ENCODE results near the gene IQGAP2.
"Not testable (repeated sequence)": the region's sequence is repeated elsewhere in the genome, so short reads cannot be mapped to it uniquely, and the experiment has no call there.

IQGAP2 gene, protein sequence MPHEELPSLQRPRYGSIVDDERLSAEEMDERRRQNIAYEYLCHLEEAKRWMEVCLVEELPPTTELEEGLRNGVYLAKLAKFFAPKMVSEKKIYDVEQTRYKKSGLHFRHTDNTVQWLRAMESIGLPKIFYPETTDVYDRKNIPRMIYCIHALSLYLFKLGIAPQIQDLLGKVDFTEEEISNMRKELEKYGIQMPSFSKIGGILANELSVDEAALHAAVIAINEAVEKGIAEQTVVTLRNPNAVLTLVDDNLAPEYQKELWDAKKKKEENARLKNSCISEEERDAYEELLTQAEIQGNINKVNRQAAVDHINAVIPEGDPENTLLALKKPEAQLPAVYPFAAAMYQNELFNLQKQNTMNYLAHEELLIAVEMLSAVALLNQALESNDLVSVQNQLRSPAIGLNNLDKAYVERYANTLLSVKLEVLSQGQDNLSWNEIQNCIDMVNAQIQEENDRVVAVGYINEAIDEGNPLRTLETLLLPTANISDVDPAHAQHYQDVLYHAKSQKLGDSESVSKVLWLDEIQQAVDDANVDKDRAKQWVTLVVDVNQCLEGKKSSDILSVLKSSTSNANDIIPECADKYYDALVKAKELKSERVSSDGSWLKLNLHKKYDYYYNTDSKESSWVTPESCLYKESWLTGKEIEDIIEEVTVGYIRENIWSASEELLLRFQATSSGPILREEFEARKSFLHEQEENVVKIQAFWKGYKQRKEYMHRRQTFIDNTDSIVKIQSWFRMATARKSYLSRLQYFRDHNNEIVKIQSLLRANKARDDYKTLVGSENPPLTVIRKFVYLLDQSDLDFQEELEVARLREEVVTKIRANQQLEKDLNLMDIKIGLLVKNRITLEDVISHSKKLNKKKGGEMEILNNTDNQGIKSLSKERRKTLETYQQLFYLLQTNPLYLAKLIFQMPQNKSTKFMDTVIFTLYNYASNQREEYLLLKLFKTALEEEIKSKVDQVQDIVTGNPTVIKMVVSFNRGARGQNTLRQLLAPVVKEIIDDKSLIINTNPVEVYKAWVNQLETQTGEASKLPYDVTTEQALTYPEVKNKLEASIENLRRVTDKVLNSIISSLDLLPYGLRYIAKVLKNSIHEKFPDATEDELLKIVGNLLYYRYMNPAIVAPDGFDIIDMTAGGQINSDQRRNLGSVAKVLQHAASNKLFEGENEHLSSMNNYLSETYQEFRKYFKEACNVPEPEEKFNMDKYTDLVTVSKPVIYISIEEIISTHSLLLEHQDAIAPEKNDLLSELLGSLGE (N-terminal part only)

DNA sequence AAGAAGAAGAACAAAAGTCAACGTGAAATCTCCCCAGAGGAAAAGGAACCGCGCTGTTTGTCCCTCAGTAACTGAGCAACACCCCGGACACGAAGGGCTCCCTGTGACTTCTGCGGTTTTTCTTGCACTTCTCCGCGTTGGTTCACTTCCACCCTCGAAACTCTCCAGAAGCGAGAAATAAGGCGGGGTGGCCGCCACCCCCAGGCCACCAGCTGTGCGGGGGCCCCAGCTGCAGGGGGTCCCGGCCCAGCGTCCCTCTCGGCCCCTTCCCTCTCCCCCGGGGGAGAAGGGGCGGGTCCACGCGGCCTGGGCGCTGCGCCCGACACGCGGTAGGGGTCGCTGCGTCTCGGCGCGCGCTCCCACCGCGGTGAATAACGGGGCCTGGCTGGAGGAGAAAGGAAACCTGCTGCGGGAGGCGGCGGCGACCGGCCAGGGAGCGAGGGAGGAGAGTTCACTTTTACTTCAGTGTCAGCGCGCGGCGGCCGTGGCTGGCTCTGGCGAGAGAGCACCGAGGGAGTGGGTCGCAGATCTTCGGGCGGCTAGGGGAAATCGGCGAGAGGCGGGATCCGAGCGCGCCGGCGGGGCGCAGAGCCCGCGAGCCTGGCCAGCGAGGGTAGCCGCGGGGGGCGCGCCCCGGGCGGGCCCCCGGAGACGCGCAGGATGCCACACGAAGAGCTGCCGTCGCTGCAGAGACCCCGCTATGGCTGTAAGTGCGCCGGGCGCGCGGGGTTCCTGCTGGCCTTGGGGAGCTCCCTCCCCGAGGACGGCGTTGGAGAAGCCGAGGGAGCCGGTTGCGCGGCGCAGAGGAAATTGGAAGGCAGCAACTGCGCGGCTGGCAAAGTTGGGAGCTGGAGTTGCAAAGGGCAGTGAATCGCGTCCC, at the start of gene IQGAP2:
TSS of gene IQGAP2 (plus strand) at position 400 of the 880 bp plus-strand sequence. CDS start at position 661, 261 bp downstream.
- DNase-seq (ENCODE audit: low read depth in 2 of 2): peak; percentile 49 to 64

DNA sequence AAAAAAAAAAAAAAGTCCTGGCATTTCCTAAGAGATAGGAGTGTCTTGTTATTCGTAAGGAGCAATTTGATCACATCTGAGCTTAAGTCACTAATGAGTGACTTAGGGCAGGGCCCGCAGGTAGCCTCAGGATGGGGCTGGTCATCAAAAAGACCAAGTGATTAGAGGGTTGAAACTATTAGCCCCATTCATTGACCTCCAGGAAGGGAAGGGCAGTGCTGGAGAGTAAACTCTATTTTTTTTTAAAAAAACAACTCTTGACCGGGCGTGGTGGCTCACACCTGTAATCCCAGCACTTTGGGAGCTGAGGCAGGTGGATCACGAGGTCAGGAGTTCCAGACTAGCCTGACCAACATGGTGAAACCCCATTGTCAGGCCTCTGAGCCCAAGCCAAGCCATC, 46.2 kb upstream of the IQGAP2 start:
- DNase-seq (ENCODE audit: low read depth in 2 of 2): no peak

DNA sequence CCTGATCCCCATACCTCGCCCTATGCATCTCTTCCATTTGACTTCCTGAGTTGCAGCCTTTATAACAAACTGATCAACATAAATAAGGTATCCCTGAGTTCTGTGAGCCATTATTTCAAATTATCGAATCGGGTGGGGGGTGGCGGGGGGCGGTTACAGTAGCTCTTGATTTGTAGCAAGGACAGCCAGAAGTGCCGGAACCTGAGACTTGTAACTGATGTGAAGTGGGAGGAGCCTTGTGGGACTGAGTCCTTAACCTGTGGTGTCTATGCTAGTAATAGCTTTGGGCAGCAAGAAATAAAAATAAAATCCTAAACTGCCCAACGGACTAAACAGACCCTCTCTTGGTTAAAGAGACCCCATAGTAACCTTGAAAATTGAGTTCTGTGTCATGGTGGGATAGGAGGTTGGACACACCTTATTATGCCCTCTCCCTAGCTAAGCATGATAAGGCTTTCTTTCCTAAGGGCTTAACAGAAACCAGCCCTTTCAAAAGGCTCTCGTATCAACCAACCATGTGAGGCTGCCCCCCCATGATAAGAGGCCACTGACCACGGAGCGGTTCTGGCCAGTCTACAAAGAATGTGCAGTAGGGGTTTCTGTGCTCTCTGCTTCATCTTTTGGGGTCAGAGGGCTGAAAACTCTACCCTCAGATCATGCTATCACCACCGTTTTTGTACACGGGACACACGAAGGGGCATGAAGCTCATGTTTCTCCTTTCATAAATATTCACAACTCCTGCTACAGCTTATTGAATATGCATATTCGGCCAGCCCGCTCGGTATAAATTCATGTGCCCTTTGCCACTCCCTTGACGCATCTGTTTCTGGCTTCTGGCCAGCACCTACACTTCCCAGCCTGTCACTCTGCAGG, 39.5 kb upstream of the IQGAP2 start:
- no peak for DNase-seq (ENCODE audit: low read depth in 2 of 2)

DNA sequence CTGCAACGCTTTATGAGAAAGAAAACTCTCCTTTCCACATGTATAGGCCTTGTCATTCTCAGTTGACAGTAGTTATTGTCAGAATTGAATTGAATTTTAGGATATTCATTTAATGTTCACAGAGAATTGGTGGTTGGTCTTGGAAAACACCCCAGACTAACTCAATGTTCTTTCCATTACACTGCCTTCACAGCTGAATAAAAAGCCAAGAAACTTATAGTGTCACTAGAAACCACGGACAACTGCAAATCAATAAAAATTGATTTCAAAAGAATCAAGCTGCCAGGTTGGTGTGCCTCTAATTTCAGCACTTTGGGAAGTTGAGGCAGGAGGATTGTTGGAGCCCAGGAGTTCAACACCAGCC, 38.9 kb upstream of the IQGAP2 start:
- DNase-seq (ENCODE audit: low read depth in 2 of 2): no peak

DNA sequence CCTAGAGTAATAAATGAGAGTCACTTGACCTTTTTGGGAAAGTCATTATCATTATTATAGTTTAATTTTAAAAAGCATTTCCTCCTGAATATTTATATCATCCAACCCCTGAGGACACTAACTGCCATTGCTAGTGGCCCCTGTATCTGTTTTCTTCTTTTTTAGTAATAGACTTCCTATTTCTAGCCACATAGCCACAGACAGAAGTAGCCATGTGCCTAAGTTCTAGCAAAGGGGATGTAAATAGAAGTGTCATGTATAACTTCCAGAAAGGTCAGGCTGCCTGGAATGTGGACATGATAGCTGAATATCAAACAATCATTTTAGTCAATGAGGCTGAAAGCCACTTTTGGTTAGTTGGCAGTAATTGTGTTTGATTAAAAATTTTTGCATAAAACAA, 37.5 kb upstream of the IQGAP2 start:
- DNase-seq (ENCODE audit: low read depth in 2 of 2): no peak

DNA sequence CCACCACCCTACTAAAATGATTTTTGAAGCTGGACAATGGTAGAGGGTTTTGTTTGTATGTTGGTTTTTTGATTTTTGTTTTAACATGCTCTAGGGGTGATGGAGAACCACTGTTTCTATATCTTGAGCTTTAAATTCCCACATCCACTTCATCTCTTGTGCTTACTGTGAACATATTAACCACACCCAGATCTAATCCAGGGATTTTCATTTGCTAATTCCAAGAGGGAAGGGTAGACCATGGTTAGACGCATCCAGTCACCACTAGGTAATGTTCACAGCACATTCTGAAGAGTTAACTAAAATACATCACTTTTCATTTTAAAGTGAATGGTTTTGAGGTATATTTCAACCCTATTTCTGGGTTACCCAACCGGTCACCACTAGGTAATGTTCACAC, 36.5 kb upstream of the IQGAP2 start:
- no peak for DNase-seq (ENCODE audit: low read depth in 2 of 2)

DNA sequence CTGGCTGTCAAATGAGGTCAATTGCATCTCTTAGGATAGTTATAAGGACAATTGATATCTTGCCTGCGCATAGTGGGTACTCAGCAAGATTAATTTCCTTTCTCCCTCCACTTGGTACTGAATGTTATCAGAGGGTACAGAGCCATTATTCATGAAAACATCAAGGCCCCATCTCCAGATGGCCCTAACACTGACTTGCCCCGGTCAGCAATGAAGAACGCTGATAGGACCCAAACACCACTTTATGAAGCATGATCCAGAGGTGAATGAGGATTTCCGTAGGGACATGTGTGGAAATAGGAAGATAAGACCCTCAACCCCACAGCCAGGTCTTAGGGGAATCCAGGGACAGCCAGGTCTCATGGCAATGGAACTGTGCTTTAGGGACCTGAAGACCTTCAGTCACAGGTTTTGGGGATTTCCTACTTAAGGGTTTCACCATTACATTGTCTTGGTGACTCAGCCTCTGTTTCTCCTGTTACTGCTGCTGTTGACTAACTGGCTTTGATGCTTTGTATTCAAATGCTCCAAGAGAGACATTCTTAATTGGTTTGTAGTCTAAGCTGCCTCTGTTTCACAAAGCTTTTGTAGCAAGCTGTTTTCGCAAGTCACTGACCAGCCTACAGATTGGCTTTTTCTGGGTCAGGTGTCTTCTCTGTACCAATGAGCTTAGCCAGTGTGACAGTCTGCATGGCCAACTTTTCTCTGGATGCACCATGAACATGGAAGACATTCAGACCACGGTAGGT, 35.3 kb upstream of the IQGAP2 start:
- no peak for DNase-seq (ENCODE audit: low read depth in 2 of 2)

DNA sequence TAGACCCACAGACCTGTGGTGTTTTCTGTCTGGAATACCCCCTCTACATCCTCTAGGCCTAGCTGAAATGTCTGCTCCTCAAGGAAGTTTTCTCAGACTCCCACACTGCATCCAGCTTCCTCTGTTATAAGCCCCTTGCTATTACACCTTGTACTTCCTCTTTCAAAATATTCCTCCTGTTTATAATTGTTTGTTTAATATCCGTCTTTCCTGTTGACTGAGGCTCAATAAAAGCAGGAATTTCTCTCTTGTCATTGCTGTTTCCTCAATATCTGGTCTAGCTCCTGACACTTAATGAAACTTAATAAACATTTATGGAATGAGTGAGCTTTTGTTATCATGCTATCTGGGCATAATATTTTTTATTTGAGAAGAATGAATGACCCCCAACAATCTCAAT, 34.1 kb upstream of the IQGAP2 start:
- DNase-seq (ENCODE audit: low read depth in 2 of 2): no peak

DNA sequence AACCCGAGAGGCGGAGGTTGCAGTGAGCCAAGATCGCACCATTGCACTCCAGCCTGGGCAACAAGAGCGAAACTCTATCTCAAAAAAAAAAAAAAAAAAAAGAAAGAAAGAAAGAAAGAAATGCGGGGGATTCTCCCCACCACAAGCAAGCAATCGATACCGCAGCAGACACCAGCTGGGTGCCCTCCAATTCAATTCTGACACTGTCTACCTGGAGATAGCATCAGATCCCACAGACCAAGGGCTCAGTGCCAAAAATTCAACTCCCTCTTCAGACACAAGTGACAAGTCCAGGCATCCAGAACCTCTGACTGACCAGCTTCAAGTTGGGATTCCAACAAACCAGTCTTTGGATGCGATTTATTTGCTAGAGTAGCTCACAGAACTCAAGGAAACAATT, 33.4 kb upstream of the IQGAP2 start:
- not testable (repeated sequence) for DNase-seq (ENCODE audit: low read depth in 2 of 2)

DNA sequence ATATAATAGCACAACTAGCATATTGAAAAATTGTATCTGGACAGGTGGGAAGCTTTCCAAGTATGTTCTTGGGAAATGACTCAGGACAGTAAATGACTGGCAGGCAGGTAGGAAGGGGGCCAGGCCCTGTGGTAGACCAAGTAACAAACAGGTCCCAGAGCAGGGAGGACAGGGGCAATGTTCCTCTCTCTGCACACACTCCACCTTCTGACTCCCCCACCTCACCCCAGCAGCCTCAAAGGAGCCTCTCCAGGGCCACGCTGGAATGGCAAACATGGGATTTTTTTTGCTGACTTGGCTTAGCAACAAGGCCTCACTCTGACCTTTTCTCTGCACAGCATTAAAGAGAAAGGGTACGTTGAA, 31.1 kb upstream of the IQGAP2 start:
- DNase-seq (ENCODE audit: low read depth in 2 of 2): no peak

DNA sequence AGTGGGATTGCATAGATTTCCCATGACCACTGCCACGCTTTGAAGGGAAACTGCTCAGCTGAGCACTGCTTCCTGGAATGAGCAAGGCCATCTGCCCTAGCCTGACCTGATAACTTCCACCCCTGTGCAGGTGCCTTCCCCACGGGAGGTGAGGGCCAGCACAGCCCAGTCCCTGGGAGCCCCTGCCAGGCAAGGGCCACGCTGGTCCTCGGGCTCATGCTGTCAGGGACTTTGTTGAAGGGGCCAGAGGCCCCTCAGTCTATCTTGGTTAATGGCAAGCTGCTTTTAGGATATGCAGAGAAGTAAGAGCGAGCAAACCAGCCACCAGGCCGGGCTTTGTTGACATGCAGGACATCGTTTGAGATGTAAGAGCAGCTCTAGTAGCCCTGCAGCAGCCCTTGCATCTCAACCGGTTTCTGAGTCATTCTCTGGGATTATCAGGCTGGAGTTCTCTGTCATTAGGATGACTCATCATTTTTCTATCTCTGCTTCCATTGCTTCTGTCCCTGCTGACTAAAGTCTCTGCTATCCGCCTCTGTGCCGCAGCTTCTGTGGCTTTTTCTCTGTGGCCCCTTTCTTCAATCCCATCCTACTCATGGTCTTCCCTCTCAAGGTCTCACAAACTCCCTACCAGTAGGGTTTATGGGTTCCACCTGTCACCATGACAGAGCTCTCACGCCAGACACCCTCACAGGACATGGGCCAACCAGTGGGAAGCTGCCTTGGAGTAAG, 30.6 kb upstream of the IQGAP2 start:
- no peak for DNase-seq (ENCODE audit: low read depth in 2 of 2)

DNA sequence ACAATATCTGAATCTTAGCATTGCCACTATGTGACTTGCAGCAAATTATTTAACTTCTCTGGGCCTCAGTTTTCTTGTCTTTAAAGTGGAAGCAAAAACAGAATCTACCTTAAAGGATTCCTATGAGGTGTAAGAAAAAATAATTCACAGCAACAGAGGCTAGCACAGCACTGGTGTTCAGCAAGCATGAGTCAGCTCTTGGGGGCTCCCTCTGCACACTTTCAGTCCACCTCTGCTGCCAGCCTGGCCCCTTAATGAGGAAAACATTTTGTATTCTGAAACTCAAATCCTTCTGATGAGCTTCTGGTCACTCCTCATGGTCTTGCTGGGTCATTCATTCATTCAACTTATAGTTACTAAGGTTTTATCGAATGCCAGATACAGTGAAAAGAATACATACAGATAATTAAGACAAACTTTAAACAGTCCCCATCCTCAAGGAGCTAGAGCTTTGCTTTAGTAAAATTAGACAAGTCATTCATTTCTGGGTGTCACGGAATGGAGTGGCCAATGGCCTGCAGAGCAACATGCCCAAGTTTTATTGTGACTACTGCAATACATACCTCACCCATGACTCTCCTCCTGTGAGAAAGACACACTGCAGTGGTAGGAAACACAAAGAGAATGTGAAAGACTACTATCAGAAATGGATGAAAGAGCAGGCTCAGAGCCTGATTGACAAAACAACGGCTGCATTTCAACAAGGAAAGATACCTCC, 26.8 kb upstream of the IQGAP2 start:
- DNase-seq (ENCODE audit: low read depth in 2 of 2): no peak

DNA sequence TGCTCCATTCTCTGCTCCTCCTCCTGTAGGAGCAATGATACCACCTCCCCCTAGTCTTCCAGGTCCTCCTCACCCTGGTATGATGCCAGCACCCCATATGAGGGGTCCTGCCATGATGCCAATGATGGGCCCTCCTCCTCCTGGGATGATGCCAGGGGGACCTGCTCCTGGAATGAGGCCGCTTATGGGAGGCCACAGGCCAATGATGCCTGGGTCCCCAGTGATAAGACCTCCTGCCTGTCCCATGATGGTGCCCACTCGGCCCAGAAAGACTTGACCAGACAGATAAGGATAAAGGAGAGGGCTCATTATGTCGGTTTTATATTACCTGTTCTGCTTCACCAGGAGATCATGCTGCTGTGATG, 26.2 kb upstream of the IQGAP2 start:
- no peak for DNase-seq (ENCODE audit: low read depth in 2 of 2)

DNA sequence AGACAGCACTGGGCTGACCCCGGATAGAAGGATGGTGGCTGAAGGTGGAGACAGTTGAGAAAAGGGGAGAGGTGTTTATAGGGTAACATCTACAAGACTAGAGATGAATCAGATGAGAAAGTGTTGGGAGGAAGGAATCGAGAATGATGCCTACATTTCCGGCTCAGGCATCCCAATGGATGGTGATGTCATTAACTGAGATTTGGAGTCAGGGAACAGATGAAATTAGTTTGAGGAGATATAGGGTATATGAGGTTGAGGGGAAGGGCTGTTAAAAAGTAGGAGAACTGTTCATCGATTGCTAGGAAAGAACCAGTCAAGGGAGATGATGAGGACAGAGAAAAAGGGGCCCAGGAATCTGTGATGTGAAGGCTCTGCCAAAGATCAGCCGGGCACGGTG, 24.7 kb upstream of the IQGAP2 start:
- no peak for DNase-seq (ENCODE audit: low read depth in 2 of 2)

DNA sequence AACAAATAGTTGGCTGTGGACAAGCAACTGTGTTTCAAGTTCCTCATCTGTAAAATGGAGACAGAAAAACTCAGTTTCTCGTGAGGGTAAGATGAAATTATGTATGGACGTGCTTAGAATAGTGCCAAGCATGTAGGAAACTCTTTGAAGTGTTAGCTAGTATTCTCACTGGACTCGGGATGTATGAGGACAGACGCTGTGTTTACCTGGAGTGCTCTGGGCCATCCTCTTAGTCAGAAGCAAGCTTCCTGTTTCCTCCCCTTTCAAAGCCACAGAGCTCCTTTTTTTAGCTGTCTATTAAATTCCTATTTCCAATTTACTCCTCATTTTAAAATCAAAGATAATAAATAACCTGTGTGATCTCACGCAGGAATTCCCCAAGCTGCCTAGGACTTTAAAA, 23.8 kb upstream of the IQGAP2 start:
- DNase-seq (ENCODE audit: low read depth in 2 of 2): no peak

DNA sequence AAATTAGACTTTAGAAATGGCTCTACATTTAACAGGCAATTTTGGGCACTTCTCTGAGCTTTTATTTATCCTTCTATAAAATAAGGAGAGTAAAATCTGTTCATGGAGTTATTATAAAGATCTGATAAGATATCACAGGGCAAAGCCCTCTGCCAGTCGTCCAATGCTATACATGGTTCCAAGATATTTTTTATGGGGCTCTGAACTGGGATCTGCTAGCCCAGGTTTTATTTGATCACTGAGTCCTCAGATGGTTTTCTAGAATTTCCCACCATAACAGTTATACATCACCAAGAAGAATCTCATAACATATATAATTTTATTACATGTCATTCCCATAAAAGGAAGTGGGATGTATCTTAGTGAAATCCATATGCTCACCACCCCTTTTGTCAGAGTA, 23.2 kb upstream of the IQGAP2 start:
- DNase-seq (ENCODE audit: low read depth in 2 of 2): no peak

DNA sequence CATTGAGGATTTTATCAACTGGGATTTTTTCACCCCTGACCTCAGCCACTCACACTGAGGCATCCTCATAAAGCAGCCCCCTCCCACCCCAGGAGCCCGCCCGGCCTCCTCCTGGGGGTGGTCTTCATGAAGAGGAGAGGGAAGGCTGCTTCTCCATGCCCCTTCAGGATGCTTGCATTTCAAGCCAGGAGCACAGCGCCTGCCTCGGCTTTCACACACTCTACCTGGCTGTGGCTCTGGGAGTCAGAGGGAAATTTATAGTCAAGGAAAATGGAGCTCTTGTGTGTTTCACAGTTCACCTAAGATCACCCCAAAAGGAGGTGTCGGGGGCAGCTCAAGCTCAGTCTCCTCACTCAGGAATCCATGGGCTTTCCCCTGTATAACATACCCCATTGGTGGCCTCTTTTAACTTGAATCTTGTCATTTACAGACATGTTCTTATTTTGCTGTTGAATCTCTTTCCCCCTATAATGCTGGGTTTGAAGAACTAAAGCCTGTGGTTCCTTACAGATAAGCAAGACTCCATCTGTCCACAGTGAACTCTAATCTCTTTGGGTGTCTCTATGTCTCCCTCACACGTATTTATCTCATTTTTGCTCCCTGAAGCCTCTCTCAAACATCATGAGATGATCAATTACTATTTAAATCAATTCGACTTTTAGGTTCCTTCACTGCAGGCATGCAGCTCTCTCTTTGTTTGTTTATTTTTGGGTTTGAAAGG, 22.6 kb upstream of the IQGAP2 start:
- DNase-seq (ENCODE audit: low read depth in 2 of 2): no peak
